Mucosa of rectum (tissue), 2 donors: ENCODE data around the gene GPR141.
A peak's percentile ranks its signal among the peaks of the same experiment; 100 is the strongest.

Source experiments
- H3K27ac ChIP-seq, 2 donors: one replicate each; pipeline ENCODE4 v1.7.0; 2013; ENCODE audit warnings: inconsistent platforms in 2 of 2, low read depth in 2 of 2, low read length in 2 of 2
- H3K27me3 ChIP-seq, 2 donors: one replicate each; pipeline ENCODE4 v1.7.0; 2013; ENCODE audit warnings: low read length in 2 of 2; ENCODE audit not compliant: control insufficient read depth in 2 of 2, insufficient read depth in 2 of 2
- H3K36me3 ChIP-seq, 2 donors: one replicate each; pipeline ENCODE4 v1.7.0; 2013; ENCODE audit warnings: low read length in 2 of 2; ENCODE audit not compliant: control insufficient read depth in 2 of 2, insufficient read depth in 2 of 2
- H3K4me1 ChIP-seq, 2 donors: one replicate each; pipeline ENCODE4 v1.7.0; 2013; ENCODE audit warnings: low read length in 2 of 2, mild to moderate bottlenecking in 1 of 2; ENCODE audit not compliant: control insufficient read depth in 2 of 2, insufficient read depth in 2 of 2
- H3K4me3 ChIP-seq, 2 donors: one replicate each; pipeline ENCODE4 v1.7.0; 2013; ENCODE audit warnings: low read length in 2 of 2
- H3K9ac ChIP-seq, 2 donors: one replicate each; pipeline ENCODE4 v1.7.0; 2013; ENCODE audit warnings: low read length in 2 of 2, low read depth in 1 of 2, mild to moderate bottlenecking in 1 of 2
- H3K9me3 ChIP-seq, 2 donors: one replicate each; pipeline ENCODE4 v1.7.0; 2013; ENCODE audit warnings: low read length in 2 of 2; ENCODE audit not compliant: control insufficient read depth in 2 of 2
- donor health status: healthy.
- donor health status: Normal muscosa, but diverticular disease.

Gene GPR141

DNA sequence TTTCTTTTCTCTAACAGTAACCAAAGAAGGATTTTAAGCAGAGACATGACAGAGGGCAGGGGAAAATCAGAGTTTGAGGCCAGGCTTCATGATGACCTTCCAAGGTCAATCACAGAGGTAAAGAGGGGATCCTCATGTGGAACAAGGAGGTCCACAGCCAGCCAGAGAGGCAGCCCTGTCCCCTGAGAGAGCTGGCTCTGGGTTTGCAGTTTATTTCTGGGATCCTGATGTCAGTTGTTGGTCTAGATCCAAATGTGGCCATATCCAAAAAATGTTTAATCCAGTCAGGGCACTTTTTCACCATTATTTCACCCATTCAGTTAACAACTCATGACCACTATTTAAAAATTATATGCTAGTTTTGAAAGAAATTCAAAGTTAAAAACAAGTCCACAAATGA is 45.6 kb downstream of the GPR141 start:
- H3K4me1 ChIP-seq: peaks cover 0 to 3% of the 10 kb centered on the region in 2 donors
- no peak overlapping the region for H3K4me3 ChIP-seq
- no peaks in the 10 kb centered on the region for H3K9me3 ChIP-seq
- no peak overlapping the region for H3K9ac ChIP-seq
- no peaks in the 10 kb centered on the region for H3K36me3 ChIP-seq
- no peaks in the 10 kb centered on the region for H3K27me3 ChIP-seq
- H3K27ac ChIP-seq: no peak overlapping the region

- Histone ChIP-seq H3K9ac (no peak overlapping the region), H3K36me3 (no peaks in the 10 kb centered on the region), H3K4me1 (peaks cover 0 to 3% of the 10 kb centered on the region in 2 donors), H3K27ac (no peak overlapping the region), H3K27me3 (no peaks in the 10 kb centered on the region), H3K9me3 (peaks cover 0 to 3% of the 10 kb centered on the region in 2 donors), H3K4me3 (no peak overlapping the region)
These were observed 46.9 kb downstream of the GPR141 start for GRCh38 chr7:37730501-37730900.

DNA sequence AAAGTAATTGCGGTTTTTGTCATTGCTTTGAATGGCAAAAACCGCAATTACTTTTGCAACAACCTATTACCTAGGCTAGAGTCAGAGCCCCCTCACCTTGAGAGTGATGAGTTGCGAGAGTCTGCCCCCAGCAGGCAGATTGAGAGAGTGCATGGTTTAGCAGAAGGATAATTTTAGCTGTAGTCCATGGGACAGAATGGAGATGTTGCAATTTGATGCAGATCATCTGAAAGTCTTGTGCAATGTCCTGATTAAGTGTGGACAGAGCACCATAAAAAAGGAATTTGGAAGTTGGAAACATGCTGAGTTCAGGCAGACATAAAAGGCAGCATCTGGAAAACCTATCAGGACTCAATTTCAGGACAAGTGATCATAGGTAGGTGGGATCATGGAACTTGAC is 48.7 kb downstream of the GPR141 start:
- Histone ChIP-seq H3K9me3 (peaks cover 0 to 3% of the 10 kb centered on the region in 2 donors), H3K4me1 (peaks cover 0 to 3% of the 10 kb centered on the region in 2 donors), H3K36me3 (no peaks in the 10 kb centered on the region), H3K27ac (no peak overlapping the region), H3K4me3 (no peak overlapping the region), H3K27me3 (no peaks in the 10 kb centered on the region), H3K9ac (peak overlapping the region in 1 of 2 donors; percentile 24)

- Histone ChIP-seq H3K9ac (no peak overlapping the region), H3K27ac (no peak overlapping the region)
These were observed 49.3 kb downstream of the GPR141 start for GRCh38 chr7:37732888-37733287.

DNA sequence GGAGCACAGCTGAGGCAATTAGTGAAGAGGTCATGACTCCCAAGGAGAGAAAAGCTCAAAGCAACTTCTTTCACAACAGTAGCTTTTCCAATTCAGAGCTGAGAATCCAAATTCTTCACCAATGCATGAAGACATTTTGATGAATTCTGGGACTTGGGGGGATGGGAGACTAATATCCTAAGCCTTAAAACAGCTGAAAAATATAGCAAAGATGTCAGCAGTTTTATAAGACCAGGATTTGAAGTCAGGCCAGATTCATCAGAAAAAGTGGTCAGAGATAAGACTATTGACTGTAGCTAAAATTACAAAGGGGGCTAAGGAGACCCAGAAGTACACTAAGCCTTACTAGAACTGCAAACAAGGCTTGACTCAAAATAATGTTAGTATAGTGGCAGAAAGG is 51.6 kb downstream of the GPR141 start:
- H3K9me3 ChIP-seq: peaks cover 0 to 3% of the 10 kb centered on the region in 2 donors
- H3K36me3 ChIP-seq: no peaks in the 10 kb centered on the region
- H3K4me1 ChIP-seq: peaks cover 0 to 3% of the 10 kb centered on the region in 2 donors
- no peak overlapping the region for H3K9ac ChIP-seq
- H3K27me3 ChIP-seq: no peaks in the 10 kb centered on the region
- H3K4me3 ChIP-seq: no peak overlapping the region
- no peak overlapping the region for H3K27ac ChIP-seq

More at GRCh38 chr7:37732888-37733287, 49.3 kb downstream of the GPR141 start:
- peaks cover 0 to 3% of the 10 kb centered on the region in 2 donors for H3K9me3 ChIP-seq
- no peaks in the 10 kb centered on the region for H3K27me3 ChIP-seq
- H3K36me3 ChIP-seq: no peaks in the 10 kb centered on the region
- peaks cover 0 to 3% of the 10 kb centered on the region in 2 donors for H3K4me1 ChIP-seq
- no peak overlapping the region for H3K4me3 ChIP-seq

- no peaks in the 10 kb centered on the region for H3K4me1 ChIP-seq
- no peak overlapping the region for H3K4me3 ChIP-seq
- H3K9me3 ChIP-seq: peaks cover 0 to 3% of the 10 kb centered on the region in 2 donors
- no peaks in the 10 kb centered on the region for H3K27me3 ChIP-seq
- H3K9ac ChIP-seq: no peak overlapping the region
- no peak overlapping the region for H3K27ac ChIP-seq
- no peaks in the 10 kb centered on the region for H3K36me3 ChIP-seq
These were observed 54.8 kb downstream of the GPR141 start for GRCh38 chr7:37738321-37738720.

DNA sequence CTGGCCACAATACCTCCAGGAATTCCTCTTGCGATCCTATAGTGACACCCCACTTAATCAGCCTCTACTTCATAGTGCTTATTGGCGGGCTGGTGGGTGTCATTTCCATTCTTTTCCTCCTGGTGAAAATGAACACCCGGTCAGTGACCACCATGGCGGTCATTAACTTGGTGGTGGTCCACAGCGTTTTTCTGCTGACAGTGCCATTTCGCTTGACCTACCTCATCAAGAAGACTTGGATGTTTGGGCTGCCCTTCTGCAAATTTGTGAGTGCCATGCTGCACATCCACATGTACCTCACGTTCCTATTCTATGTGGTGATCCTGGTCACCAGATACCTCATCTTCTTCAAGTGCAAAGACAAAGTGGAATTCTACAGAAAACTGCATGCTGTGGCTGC is 56.8 kb downstream of the GPR141 start:
- Histone ChIP-seq H3K4me3 (no peak overlapping the region), H3K9me3 (no peaks in the 10 kb centered on the region), H3K4me1 (no peaks in the 10 kb centered on the region), H3K9ac (no peak overlapping the region), H3K36me3 (no peaks in the 10 kb centered on the region), H3K27ac (no peak overlapping the region), H3K27me3 (no peaks in the 10 kb centered on the region)

DNA sequence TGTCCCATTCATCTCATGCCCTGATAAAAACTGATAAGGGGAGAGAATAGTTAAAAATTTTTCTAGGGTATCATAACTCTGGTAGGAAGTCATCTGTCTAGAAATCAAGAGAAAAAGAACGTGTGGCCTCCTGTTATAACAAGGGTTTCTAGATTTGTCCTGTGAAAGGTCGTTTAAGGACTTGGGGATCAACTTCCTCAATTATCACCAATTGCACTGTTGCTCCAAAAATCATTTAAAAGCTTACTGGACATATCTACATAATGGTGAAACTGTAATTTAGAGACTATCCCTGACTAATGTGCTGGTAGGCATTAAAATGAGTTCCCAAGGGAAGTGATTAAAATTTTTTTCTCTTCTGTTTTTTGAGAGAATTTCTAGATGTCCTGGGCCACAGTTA is 58.2 kb downstream of the GPR141 start:
- no peaks in the 10 kb centered on the region for H3K27me3 ChIP-seq

DNA sequence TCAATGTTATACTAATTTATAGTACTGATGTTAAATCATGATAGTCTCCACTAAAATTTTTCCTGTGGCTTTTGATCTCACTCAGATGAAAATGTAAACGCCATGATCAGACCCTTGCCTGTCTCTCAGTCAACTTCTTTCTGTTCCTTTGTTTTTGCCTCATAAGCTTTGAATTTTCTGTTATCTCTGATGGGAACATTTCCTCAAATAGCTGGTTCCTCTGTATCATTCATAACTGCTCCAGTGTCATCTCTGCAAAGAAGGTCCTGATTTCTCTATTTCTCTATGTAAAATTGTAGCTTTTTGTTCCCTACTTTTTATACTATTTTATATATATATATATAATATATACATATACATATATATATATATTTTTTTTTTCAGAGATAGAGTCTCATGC is 67.5 kb downstream of the GPR141 start:
- H3K4me1 ChIP-seq: no peaks in the 10 kb centered on the region
- H3K9ac ChIP-seq: no peak overlapping the region
- H3K27ac ChIP-seq: no peak overlapping the region
- no peaks in the 10 kb centered on the region for H3K36me3 ChIP-seq
- H3K9me3 ChIP-seq: no peaks in the 10 kb centered on the region
- no peak overlapping the region for H3K4me3 ChIP-seq
- no peaks in the 10 kb centered on the region for H3K27me3 ChIP-seq

More for the DNA sequence above, 58.2 kb downstream of the GPR141 start:
- Histone ChIP-seq H3K9me3 (no peaks in the 10 kb centered on the region), H3K9ac (no peak overlapping the region), H3K4me1 (no peaks in the 10 kb centered on the region), H3K36me3 (no peaks in the 10 kb centered on the region), H3K4me3 (no peak overlapping the region), H3K27ac (no peak overlapping the region)

DNA sequence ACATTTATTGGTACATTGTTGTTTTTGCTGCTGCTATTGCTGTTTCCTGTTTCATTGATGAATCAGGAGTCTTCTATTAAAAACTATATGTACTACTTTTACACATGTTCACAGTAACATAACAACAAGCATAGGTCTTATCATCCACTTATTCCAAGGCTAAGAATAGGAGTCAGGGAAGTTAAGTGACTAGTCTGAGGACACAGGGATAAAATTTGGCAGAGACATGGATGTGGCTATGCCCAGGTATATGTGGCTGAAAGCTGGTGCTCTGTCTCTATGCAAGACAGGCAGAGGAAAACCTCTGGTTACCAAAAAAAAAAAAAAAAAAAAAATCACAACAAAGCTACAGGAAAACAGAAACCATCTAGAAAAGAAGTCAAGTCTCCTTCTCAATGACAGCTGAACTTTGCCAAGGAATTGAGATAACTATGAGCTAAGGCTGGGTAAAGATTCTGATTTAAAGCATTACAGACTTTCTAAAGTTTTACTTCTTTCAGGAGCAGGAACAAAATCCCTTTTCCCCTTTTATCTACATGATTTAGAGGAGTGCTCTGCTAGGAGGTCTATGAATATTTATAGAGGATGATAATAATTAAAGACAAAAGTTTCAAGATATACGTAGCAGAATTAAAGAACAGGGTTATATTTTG is 70.0 kb downstream of the GPR141 start:
- Histone ChIP-seq H3K9me3 (no peaks in the 10 kb centered on the region), H3K4me1 (no peaks in the 10 kb centered on the region), H3K27ac (no peak overlapping the region), H3K9ac (no peak overlapping the region), H3K4me3 (no peak overlapping the region), H3K27me3 (no peaks in the 10 kb centered on the region), H3K36me3 (no peaks in the 10 kb centered on the region)
